KMS-11 (cell line): ENCODE measurements around the gene LAP3.
A peak's percentile ranks its signal among the peaks of the same experiment; 100 is the strongest.

Experiments
- H2AFZ ChIP-seq: fragments of 200-600 bp; sonication (generic); 2 replicates; pipeline ENCODE4 v1.6.1; 2016; ENCODE audit warnings: antibody characterized with exemption, mixed run types, low read depth
- H3K27ac ChIP-seq: fragments of 200-600 bp; sonication (generic); 2 replicates; pipeline ENCODE4 v1.6.1; 2016; ENCODE audit warnings: mild to moderate bottlenecking, mixed run types
- H3K27me3 ChIP-seq: fragments of 200-600 bp; sonication (generic); 2 replicates; pipeline ENCODE4 v1.6.1; 2017; ENCODE audit warnings: mild to moderate bottlenecking, low read depth, mixed run types, moderate library complexity; ENCODE audit not compliant: insufficient read depth
- H3K36me3 ChIP-seq: fragments of 200-600 bp; sonication (generic); 2 replicates; pipeline ENCODE4 v1.6.1; 2017; ENCODE audit warnings: mild to moderate bottlenecking, mixed run types; ENCODE audit not compliant: insufficient read depth
- H3K4me1 ChIP-seq: fragments of 200-600 bp; sonication (generic); 2 replicates; pipeline ENCODE4 v1.6.1; 2016; ENCODE audit warnings: mild to moderate bottlenecking, low read depth, mixed run types; ENCODE audit not compliant: poor library complexity, severe bottlenecking
- H3K4me2 ChIP-seq: fragments of 200-600 bp; sonication (generic); 2 replicates; pipeline ENCODE4 v1.7.0; 2016; ENCODE audit warnings: mild to moderate bottlenecking, mixed run types
- H3K4me3 ChIP-seq: fragments of 200-600 bp; sonication (generic); IDR thresholded peaks from 2 replicates; pipeline ENCODE4 v1.6.1; 2017; ENCODE audit warnings: low read depth, low read length, mixed read lengths; ENCODE audit not compliant: insufficient read depth
- H3K79me2 ChIP-seq: fragments of 200-600 bp; sonication (generic); 2 replicates; pipeline ENCODE4 v1.6.1; 2016; ENCODE audit warnings: low read depth, mixed run types; ENCODE audit not compliant: insufficient read depth
- H3K9ac ChIP-seq: fragments of 200-600 bp; sonication (generic); 2 replicates; pipeline ENCODE4 v1.6.1; 2016; ENCODE audit warnings: mild to moderate bottlenecking, mixed run types
- H4K20me1 ChIP-seq: fragments of 200-600 bp; sonication (generic); 2 replicates; pipeline ENCODE4 v1.6.1; 2016; ENCODE audit warnings: mild to moderate bottlenecking, mixed run types; ENCODE audit not compliant: insufficient read depth
- TF ChIP-seq, protein P1 (sequence below): fragments of 200-600 bp; sonication (generic); conservative IDR thresholded peaks from 2 replicates; pipeline ENCODE4 v1.6.1; 2017; ENCODE audit warnings: low read depth, mild to moderate bottlenecking, antibody characterized with exemption, low read length, moderate library complexity, mixed read lengths

Gene LAP3

DNA sequence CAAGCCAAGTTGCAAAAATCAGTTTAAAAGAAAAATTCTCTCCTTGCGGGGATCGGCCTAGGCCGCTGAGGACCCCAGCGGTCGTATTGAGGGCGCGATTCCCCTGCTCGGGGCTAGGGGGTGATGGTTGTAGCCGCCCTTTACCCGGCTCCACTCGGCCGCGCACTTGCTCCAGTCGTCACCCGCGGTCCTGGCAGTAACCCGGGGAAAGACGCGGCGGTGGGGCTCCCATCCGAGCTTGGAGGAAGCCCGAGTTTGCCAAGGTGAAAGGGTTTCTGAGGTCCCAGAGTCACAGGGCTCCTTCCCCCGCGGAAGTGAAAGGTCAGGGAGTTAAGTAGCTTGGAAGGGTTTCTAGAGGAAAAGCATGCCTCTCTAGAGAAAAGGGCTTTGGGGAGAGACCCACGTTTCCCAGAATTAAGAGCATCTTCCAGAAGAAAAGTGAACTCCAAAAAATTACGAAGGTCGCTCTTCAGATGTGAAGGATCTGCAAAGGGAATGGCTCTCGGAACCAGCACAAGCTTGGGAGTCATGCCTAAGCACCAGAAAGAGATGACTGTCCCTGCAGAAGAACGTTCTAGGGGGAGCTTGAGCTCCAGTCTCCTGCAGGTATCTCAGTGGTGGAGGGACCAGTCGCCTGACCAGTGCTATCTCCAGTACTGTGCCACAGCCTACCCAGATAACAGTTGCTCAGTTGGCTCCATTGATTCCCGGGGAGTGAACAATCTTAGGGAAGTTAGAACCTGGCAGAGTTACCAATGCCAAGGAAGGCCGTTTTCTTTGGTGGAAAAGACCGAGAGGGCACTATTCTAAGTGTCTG lies 875 bp downstream of the LAP3 start:
- TF ChIP-seq, protein P1, sequence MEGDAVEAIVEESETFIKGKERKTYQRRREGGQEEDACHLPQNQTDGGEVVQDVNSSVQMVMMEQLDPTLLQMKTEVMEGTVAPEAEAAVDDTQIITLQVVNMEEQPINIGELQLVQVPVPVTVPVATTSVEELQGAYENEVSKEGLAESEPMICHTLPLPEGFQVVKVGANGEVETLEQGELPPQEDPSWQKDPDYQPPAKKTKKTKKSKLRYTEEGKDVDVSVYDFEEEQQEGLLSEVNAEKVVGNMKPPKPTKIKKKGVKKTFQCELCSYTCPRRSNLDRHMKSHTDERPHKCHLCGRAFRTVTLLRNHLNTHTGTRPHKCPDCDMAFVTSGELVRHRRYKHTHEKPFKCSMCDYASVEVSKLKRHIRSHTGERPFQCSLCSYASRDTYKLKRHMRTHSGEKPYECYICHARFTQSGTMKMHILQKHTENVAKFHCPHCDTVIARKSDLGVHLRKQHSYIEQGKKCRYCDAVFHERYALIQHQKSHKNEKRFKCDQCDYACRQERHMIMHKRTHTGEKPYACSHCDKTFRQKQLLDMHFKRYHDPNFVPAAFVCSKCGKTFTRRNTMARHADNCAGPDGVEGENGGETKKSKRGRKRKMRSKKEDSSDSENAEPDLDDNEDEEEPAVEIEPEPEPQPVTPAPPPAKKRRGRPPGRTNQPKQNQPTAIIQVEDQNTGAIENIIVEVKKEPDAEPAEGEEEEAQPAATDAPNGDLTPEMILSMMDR = no peak
- peak overlapping the region; percentile 74 for H3K9ac ChIP-seq
- peaks cover 35% of the 10 kb centered on the region; the same call in 1 of the 2 replicates for H3K79me2 ChIP-seq
- H3K36me3 ChIP-seq = no peaks in the 10 kb centered on the region
- H3K4me1 ChIP-seq = peaks cover 18% of the 10 kb centered on the region
- no peak overlapping the region for H3K4me3 ChIP-seq
- peak overlapping the region; percentile 76 for H3K4me2 ChIP-seq
- peak overlapping the region; percentile 41; the same call in 1 of the 2 replicates for H2AFZ ChIP-seq
- H4K20me1 ChIP-seq = no peaks in the 10 kb centered on the region
- H3K27me3 ChIP-seq = no peaks in the 10 kb centered on the region
- H3K27ac ChIP-seq = peak overlapping the region; percentile 78

DNA sequence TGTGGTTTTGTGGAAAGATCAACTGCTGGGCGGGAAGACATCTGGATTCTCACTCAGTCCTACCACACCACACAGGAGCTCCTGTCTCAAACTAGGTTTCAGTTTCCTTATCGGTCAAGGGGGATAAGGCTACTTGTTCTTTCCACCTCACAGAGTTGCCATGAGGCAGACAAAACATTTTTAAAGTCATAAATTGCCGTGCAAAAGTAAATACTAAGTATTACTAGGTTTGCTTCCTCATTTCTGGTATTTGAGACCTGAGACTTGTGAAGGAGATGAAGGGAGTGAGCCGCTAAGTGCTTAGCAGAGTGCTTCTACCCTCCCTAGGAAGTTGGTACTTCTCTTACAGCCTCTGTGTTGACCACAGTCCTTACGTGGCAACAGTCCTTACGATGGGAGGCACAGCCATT lies 1.5 kb downstream of the LAP3 start:
- H3K27me3 ChIP-seq = no peaks in the 10 kb centered on the region
- peak overlapping the region; percentile 74; the same call in 1 of the 2 replicates for H3K9ac ChIP-seq
- no peaks in the 10 kb centered on the region for H3K36me3 ChIP-seq
- H3K4me1 ChIP-seq = peaks cover 18% of the 10 kb centered on the region
- H4K20me1 ChIP-seq = no peaks in the 10 kb centered on the region
- no peak overlapping the region for H2AFZ ChIP-seq
- peak overlapping the region; percentile 76 for H3K4me2 ChIP-seq
- TF ChIP-seq, protein P1 = no peak
- H3K79me2 ChIP-seq = peaks cover 35% of the 10 kb centered on the region; the same call in 1 of the 2 replicates
- H3K27ac ChIP-seq = peak overlapping the region; percentile 78
- H3K4me3 ChIP-seq = no peak overlapping the region

- Histone ChIP-seq H2AFZ (no peak overlapping the region), H3K4me1 (peaks cover 13% of the 10 kb centered on the region), H3K27ac (no peak overlapping the region), H3K9ac (no peak overlapping the region), H3K27me3 (no peaks in the 10 kb centered on the region), H3K4me2 (no peak overlapping the region), H3K79me2 (peaks cover 35% of the 10 kb centered on the region; the same call in 1 of the 2 replicates), H3K36me3 (no peaks in the 10 kb centered on the region; the same call in 1 of the 2 replicates), H4K20me1 (no peaks in the 10 kb centered on the region), H3K4me3 (no peak overlapping the region)
- TF ChIP-seq, protein P1 = no peak
Measured at GRCh38 chr4:17580969-17581368, 4.0 kb downstream of the LAP3 start.

- H3K9ac ChIP-seq = no peak overlapping the region
- H3K79me2 ChIP-seq = peaks cover 27% of the 10 kb centered on the region; the same call in 1 of the 2 replicates
- H4K20me1 ChIP-seq = no peaks in the 10 kb centered on the region
- no peak overlapping the region for H3K27ac ChIP-seq
- H2AFZ ChIP-seq = no peak overlapping the region
- TF ChIP-seq, protein P1 = no peak
- H3K27me3 ChIP-seq = no peaks in the 10 kb centered on the region
- H3K4me3 ChIP-seq = no peak overlapping the region
- no peak overlapping the region for H3K4me2 ChIP-seq
- H3K4me1 ChIP-seq = peaks cover 10% of the 10 kb centered on the region
- no peaks in the 10 kb centered on the region; the same call in 1 of the 2 replicates for H3K36me3 ChIP-seq
Measured at GRCh38 chr4:17583276-17583675, 6.3 kb downstream of the LAP3 start.
